HepG2 (cell line): ENCODE data around the gene RNF40. TPM values are rescaled to one million over a fixed set of nuclear protein-coding genes. Genes with fewer than 3 reads are reported as not detected.
A peak's percentile ranks its signal among the peaks of the same experiment; 100 is the strongest.

ENCODE experiments used
- ATF7 ChIP-seq, 2 experiments: fragments of 450-650 bp in 1 of 2; sonication (generic) in 1 of 2; formaldehyde crosslinking in 1 of 2; IDR thresholded peaks; 2 replicates each; pipeline versions ENCODE4 v1.4.0 to v1.6.1; 2016 to 2020; ENCODE audit warnings: antibody characterized with exemption in 1 of 2, mild to moderate bottlenecking in 1 of 2, missing genetic modification reagents in 1 of 2
- CENPBD1 ChIP-seq: sonication (generic); formaldehyde crosslinking; IDR thresholded peaks from 2 replicates; pipeline ENCODE4 v1.8.0; 2022; ENCODE audit warnings: missing genetic modification reagents, low read depth, mild to moderate bottlenecking, borderline replicate concordance
- HNF1B ChIP-seq: sonication (generic); formaldehyde crosslinking; IDR thresholded peaks from 2 replicates; pipeline ENCODE4 v1.5.1; 2020; ENCODE audit warnings: mild to moderate bottlenecking, moderate library complexity, missing genetic modification reagents
- LRRFIP1 ChIP-seq: sonication (generic); formaldehyde crosslinking; conservative IDR thresholded peaks from 2 replicates; pipeline ENCODE4 v1.4.0; 2020; ENCODE audit warnings: missing genetic modification reagents
- NFE2L2 ChIP-seq: fragments of 150-350 bp; IDR thresholded peaks from 2 replicates; pipeline ENCODE4 v1.6.1; 2014; ENCODE audit warnings: low read length
- NFKBIZ ChIP-seq: IDR thresholded peaks from 2 replicates; pipeline ENCODE4 v1.6.1; 2018; ENCODE audit warnings: missing genetic modification reagents, missing compliant biosample characterization
- SIN3A ChIP-seq: IDR thresholded peaks from 2 replicates; pipeline ENCODE4 v1.6.1; 2011; ENCODE audit warnings: low read depth, mild to moderate bottlenecking, control low read depth, low read length, borderline replicate concordance
- SMARCE1 ChIP-seq: fragments of 450-650 bp; IDR thresholded peaks from 2 replicates; pipeline ENCODE4 v1.6.1; 2017; ENCODE audit warnings: borderline replicate concordance
- TFAP4 ChIP-seq: sonication (generic); IDR thresholded peaks from 2 replicates; pipeline ENCODE4 v1.6.1; 2016; ENCODE audit warnings: low read depth, borderline replicate concordance
- THAP7 ChIP-seq: sonication (generic); formaldehyde crosslinking; IDR thresholded peaks from 2 replicates; pipeline ENCODE4 v1.8.1; 2023; ENCODE audit warnings: mild to moderate bottlenecking, missing genetic modification reagents
- ZBTB2 ChIP-seq: sonication (generic); formaldehyde crosslinking; IDR thresholded peaks from 2 replicates; pipeline ENCODE4 v1.8.0; 2022; ENCODE audit warnings: low read depth, missing genetic modification reagents
- ZFP1 ChIP-seq: IDR thresholded peaks from 2 replicates; pipeline ENCODE4 v1.6.1; 2016
- ZNF275 ChIP-seq: sonication (generic); formaldehyde crosslinking; IDR thresholded peaks from 2 replicates; pipeline ENCODE4 v1.8.0; 2022; ENCODE audit warnings: missing genetic modification reagents, mild to moderate bottlenecking, inconsistent platforms, borderline replicate concordance
- ZNF3 ChIP-seq: IDR thresholded peaks from 2 replicates; pipeline ENCODE4 v1.7.0; 2017; ENCODE audit warnings: inconsistent platforms
- ZNF354B ChIP-seq: sonication (generic); formaldehyde crosslinking; IDR thresholded peaks from 2 replicates; pipeline ENCODE4 v1.8.0; 2022; ENCODE audit warnings: mild to moderate bottlenecking, missing genetic modification reagents
- ZNF513 ChIP-seq: sonication (generic); formaldehyde crosslinking; conservative IDR thresholded peaks from 2 replicates; pipeline ENCODE4 v1.5.0; 2020; ENCODE audit warnings: missing genetic modification reagents
- ZNF598 ChIP-seq: sonication (generic); formaldehyde crosslinking; IDR thresholded peaks from 2 replicates; pipeline ENCODE4 v1.5.1; 2020; ENCODE audit warnings: mild to moderate bottlenecking, missing genetic modification reagents, borderline replicate concordance
- polyA plus RNA-seq, 8 experiments: library from polyadenylated mRNA; depleted of rRNA in 3 of 8; stranded (reverse) in 7 of 8; unstranded in 1 of 8; fragments of >200 nt; fragmentation: Illumina TruSeq in 4 of 8; extraction: Trizol in 4 of 8; gene quantifications; 2 replicates each; pipeline versions ENCODE4 v1.2.1 to v1.2.3, GENCODE V29; 2011 to 2016; ENCODE audit warnings: low read depth in 4 of 8, missing spikeins in 1 of 8, mixed read lengths in 1 of 8; ENCODE audit not compliant: insufficient read depth in 1 of 8
- total RNA-seq, 5 experiments: library from RNA; depleted of rRNA; stranded (reverse); fragments of >200 nt; fragmentation: Illumina TruSeq; extraction: Trizol; gene quantifications; 2 replicates each; pipeline ENCODE4 v1.2.3, GENCODE V29; 2016; ENCODE audit warnings: low read depth in 1 of 5

Gene RNF40
- total and polyA plus RNA-seq, 2 of the 13 experiments (the other 11 are each of a cell fraction or from before 2014, with no cell fraction given) = 84.0 to 85.6 TPM

GRCh38 chr16:30786115-30786935 lies 24.2 kb downstream of the RNF40 start (continued):
- TF ChIP-seq HNF1B (CRISPR knock-in tag) = peak; percentile 59; the same call in 1 of the 2 replicates
- TF ChIP-seq SMARCE1 = no peak
- no peak for TF ChIP-seq ATF7 (IDR thresholded peaks at IDR 0.05)
- TF ChIP-seq ATF7 (CRISPR knock-in tag; IDR thresholded peaks at IDR 0.05) = no peak
- TF ChIP-seq ZNF513 (CRISPR knock-in tag) = no peak
- no peak for TF ChIP-seq TFAP4
- peak; percentile 52; the same call in 1 of the 2 replicates for TF ChIP-seq SIN3A
- TF ChIP-seq NFE2L2 = no peak
- 0 out of 2 replicates have a peak, but pooled peaks have one; percentile 45 for TF ChIP-seq NFKBIZ (CRISPR knock-in tag)
- TF ChIP-seq ZNF3 (CRISPR knock-in tag) = no peak
- TF ChIP-seq ZNF354B (CRISPR knock-in tag) = no peak
- no peak for TF ChIP-seq ZNF275 (CRISPR knock-in tag)
- no peak for TF ChIP-seq CENPBD1
- TF ChIP-seq THAP7 (CRISPR knock-in tag) = no peak
- no peak for TF ChIP-seq ZNF598
- TF ChIP-seq LRRFIP1 (CRISPR knock-in tag) = no peak
- no peak for TF ChIP-seq ZFP1 (CRISPR knock-in tag)
- peak; percentile 45; the same call in 1 of the 2 replicates for TF ChIP-seq ZBTB2
